WTC11 (cell line): Measurements from ENCODE around the gene SRSF2. TPM values are rescaled to one million over a fixed set of nuclear protein-coding genes. Genes with fewer than 3 reads are reported as not detected.

Source experiments
- ATAC-seq: fragments of 200-7000 bp; cut with Tn5 transposase; 2 replicates; pipeline ENCODE4 v1.10.0; 2021; ENCODE audit warnings: mild to moderate bottlenecking, moderate library complexity
- CTCF ChIA-PET: fragments of 300-600 bp; sonication (Branson Sonifier 250); formaldehyde crosslinking; loops from one replicate; lab custom pipeline; 2021; ENCODE audit warnings: antibody characterized with exemption; lab: Charles Lee
- POLR2A ChIA-PET: fragments of 350-600 bp; sonication (Branson Sonifier 250); formaldehyde crosslinking; loops from one replicate; lab custom pipeline; 2021; ENCODE audit warnings: antibody characterized with exemption; lab: Charles Lee
- DNase-seq: peaks from one replicate; pipeline ENCODE4 v3.0.0; 2021; ENCODE audit warnings: low spot score
- H3K27ac Mint-ChIP-seq: 2 replicates; pipeline ENCODE4 v1.8.0; 2021; ENCODE audit warnings: mixed read lengths
- H3K27me3 Mint-ChIP-seq: 2 replicates; pipeline ENCODE4 v1.8.0; 2021; ENCODE audit warnings: low read depth, mild to moderate bottlenecking, moderate library complexity, mixed read lengths
- H3K36me3 Mint-ChIP-seq: 2 replicates; pipeline ENCODE4 v1.8.0; 2021; ENCODE audit warnings: mixed read lengths
- H3K4me1 Mint-ChIP-seq: 2 replicates; pipeline ENCODE4 v1.8.0; 2022; ENCODE audit warnings: mixed read lengths
- H3K4me3 Mint-ChIP-seq: 2 replicates; pipeline ENCODE4 v1.8.0; 2021; ENCODE audit warnings: mild to moderate bottlenecking, moderate library complexity, mixed read lengths
- H3K9me3 Mint-ChIP-seq: 2 replicates; pipeline ENCODE4 v1.8.0; 2021; ENCODE audit warnings: mixed read lengths
- AR ChIP-seq: fragments of 250-450 bp; sonication (Bioruptor Pico); IDR thresholded peaks from 2 replicates; pipeline ENCODE4 v1.9.0; 2021; ENCODE audit warnings: mild to moderate bottlenecking
- ATF2 ChIP-seq: sonication (generic); formaldehyde crosslinking; IDR thresholded peaks from 2 replicates; pipeline ENCODE4 v1.8.1; 2022; ENCODE audit warnings: low read depth, missing genetic modification reagents, borderline replicate concordance
- ATF6 ChIP-seq: sonication (generic); formaldehyde crosslinking; IDR thresholded peaks from 2 replicates; pipeline ENCODE4 v1.8.1; 2023; ENCODE audit warnings: mild to moderate bottlenecking, missing genetic modification reagents
- JUN ChIP-seq: sonication (generic); formaldehyde crosslinking; IDR thresholded peaks from 2 replicates; pipeline ENCODE4 v1.8.0; 2023; ENCODE audit warnings: mild to moderate bottlenecking, missing genetic modification reagents
- NFATC4 ChIP-seq: fragments of 250-450 bp; sonication (Bioruptor Pico); IDR thresholded peaks from 2 replicates; pipeline ENCODE4 v1.9.0; 2021; ENCODE audit warnings: mild to moderate bottlenecking
- NR2C2 ChIP-seq: sonication (generic); formaldehyde crosslinking; IDR thresholded peaks from 2 replicates; pipeline ENCODE4 v1.8.0; 2022; ENCODE audit warnings: mild to moderate bottlenecking, missing genetic modification reagents
- RORB ChIP-seq: fragments of 250-450 bp; sonication (Bioruptor Pico); IDR thresholded peaks from 2 replicates; pipeline ENCODE4 v1.9.0; 2021; ENCODE audit warnings: mild to moderate bottlenecking
- TP53 ChIP-seq: sonication (generic); formaldehyde crosslinking; IDR thresholded peaks from 2 replicates; pipeline ENCODE4 v1.8.1; 2023; ENCODE audit warnings: mild to moderate bottlenecking, missing genetic modification reagents
- ZBTB21 ChIP-seq: sonication (generic); formaldehyde crosslinking; IDR thresholded peaks from 2 replicates; pipeline ENCODE4 v1.8.1; 2023; ENCODE audit warnings: mild to moderate bottlenecking, missing genetic modification reagents, borderline replicate concordance
- ZNF138 ChIP-seq: sonication (generic); formaldehyde crosslinking; conservative IDR thresholded peaks from 2 replicates; pipeline ENCODE4 v1.8.1; 2022; ENCODE audit warnings: mild to moderate bottlenecking, moderate library complexity, missing genetic modification reagents
- ZNF219 ChIP-seq: sonication (generic); formaldehyde crosslinking; IDR thresholded peaks from 2 replicates; pipeline ENCODE4 v1.8.0; 2023; ENCODE audit warnings: missing genetic modification reagents, mild to moderate bottlenecking, borderline replicate concordance
- ZNF425 ChIP-seq: fragments of 250-450 bp; sonication (Bioruptor Pico); conservative IDR thresholded peaks from 2 replicates; pipeline ENCODE4 v1.9.0; 2021; ENCODE audit warnings: mild to moderate bottlenecking
- ZNF532 ChIP-seq: fragments of 250-450 bp; sonication (Bioruptor Pico); IDR thresholded peaks from 2 replicates; pipeline ENCODE4 v1.9.0; 2021; ENCODE audit warnings: mild to moderate bottlenecking, borderline replicate concordance
- total RNA-seq: library from RNA; stranded (reverse); gene quantifications from 3 replicates; pipeline ENCODE4 v1.2.3, GENCODE V29; 2021

SRSF2 gene
- total RNA-seq, 1 experiment from 2014 or later = 355 TPM

GRCh38 chr17:76704805-76705204, 32.3 kb downstream of the SRSF2 start:
- Mint-ChIP-seq H3K4me1 (peaks cover 44% of the 10 kb centered on the region), H3K9me3 (no peaks in the 10 kb centered on the region), H3K27me3 (peaks cover 12% of the 10 kb centered on the region), H3K27ac (no peak overlapping the region), H3K36me3 (peaks cover 3% of the 10 kb centered on the region; the same call in 1 of the 2 replicates), H3K4me3 (no peak overlapping the region)
- ChIA-PET CTCF (interaction anchor here (0.7 to 2.9 kb wide), 4 partner anchors 12 to 55 kb away, joined by 3 to 13 read pairs (median 4); no protein-coding TSS in a partner anchor), POLR2A (interaction anchor here (0.6 kb wide), 1 partner anchor 20 kb away, joined by 6 read pairs; no protein-coding TSS in a partner anchor)
- no peak for DNase-seq
- ATAC-seq = no peak
- TF ChIP-seq JUN (CRISPR knock-in tag) = no peak

GRCh38 chr17:76702941-76703637, 34.0 kb downstream of the SRSF2 start:
- Mint-ChIP-seq H3K4me3 (no peak overlapping the region), H3K4me1 (peaks cover 39% of the 10 kb centered on the region), H3K9me3 (no peaks in the 10 kb centered on the region), H3K27ac (no peak overlapping the region), H3K27me3 (no peaks in the 10 kb centered on the region), H3K36me3 (peaks cover 3% of the 10 kb centered on the region; the same call in 1 of the 2 replicates)
- no peak for TF ChIP-seq ZNF532 (CRISPR knock-in tag)
- no peak for TF ChIP-seq NR2C2 (CRISPR knock-in tag)
- TF ChIP-seq JUN (CRISPR knock-in tag) = no peak
- no peak for TF ChIP-seq TP53 (CRISPR knock-in tag)
- TF ChIP-seq NFATC4 = no peak
- no peak for TF ChIP-seq AR
- TF ChIP-seq ZNF425 (CRISPR knock-in tag) = no peak
- TF ChIP-seq ZNF138 = no peak
- no peak for TF ChIP-seq ATF2 (CRISPR knock-in tag)
- TF ChIP-seq ATF6 (CRISPR knock-in tag) = no peak
- no peak for TF ChIP-seq ZNF219
- no peak for TF ChIP-seq RORB (CRISPR knock-in tag)
- no peak for TF ChIP-seq ZBTB21 (CRISPR knock-in tag)
- ChIA-PET POLR2A (interaction anchor here (0.5 kb wide), 1 partner anchor 61 kb away, joined by 4 read pairs; no protein-coding TSS in a partner anchor), CTCF (interaction anchor here (1.3 to 2.9 kb wide), 3 partner anchors 22 to 244 kb away, joined by 5 to 13 read pairs (median 6); no protein-coding TSS in a partner anchor)
- ATAC-seq (no peak), DNase-seq (no peak)
